SK-N-SH (cell line): ENCODE results near the gene CDH4. TPM values are rescaled to one million over a fixed set of nuclear protein-coding genes. Genes with fewer than 3 reads are reported as not detected.

Experiments used
- CTCF ChIA-PET: fragments of 300-600, 350-600 bp; formaldehyde crosslinking; extraction: SDS; loops from one replicate; lab custom pipeline; 2021; lab: Yijun Ruan, JAX
- POLR2A ChIA-PET: fragments of 350-600 bp; sonication (Branson Sonifier 250); formaldehyde crosslinking; extraction: SDS; loops from one replicate; lab custom pipeline; 2020; ENCODE audit warnings: antibody characterized with exemption, inconsistent platforms; lab: Yijun Ruan, JAX
- DNase-seq: peaks from one replicate; pipeline ENCODE4 v3.0.0; 2012
- H2AFZ ChIP-seq: fragments of 200-600 bp; sonication (generic); 2 replicates; pipeline ENCODE4 v1.8.1; 2016; ENCODE audit warnings: antibody characterized with exemption, mild to moderate bottlenecking, low read depth
- H3F3A ChIP-seq: fragments of 200-600 bp; sonication (generic); replicated peaks from 2 replicates; pipeline ENCODE3; 2016; ENCODE audit warnings: antibody characterized with exemption, mild to moderate bottlenecking; ENCODE audit not compliant: insufficient read depth
- H3K27ac ChIP-seq, 2 experiments: fragments of 200-500 bp in 1 of 2; fragments of 200-600 bp in 1 of 2; sonication (Bioruptor generic) in 1 of 2; sonication (generic), shearing (Covaris generic) in 1 of 2; 2 replicates each; pipeline versions ENCODE4 v1.5.1 to v1.6.1; 2014 to 2016; ENCODE audit warnings: low read depth in 2 of 2, inconsistent platforms in 1 of 2, low read length in 1 of 2, mild to moderate bottlenecking in 1 of 2, mixed read lengths in 1 of 2
- H3K27me3 ChIP-seq: fragments of 200-600 bp; sonication (generic), shearing (Covaris generic); 2 replicates; pipeline ENCODE4 v1.6.1; 2016; ENCODE audit warnings: mixed run types; ENCODE audit not compliant: insufficient read depth
- H3K36me3 ChIP-seq, 2 experiments: fragments of 200-500 bp in 1 of 2; fragments of 200-600 bp in 1 of 2; sonication (Bioruptor generic) in 1 of 2; sonication (generic) in 1 of 2; replicated peaks in 1 of 2; 2 replicates each; pipeline versions ENCODE3 to v1.5.1; 2014 to 2016; ENCODE audit warnings: low read length in 1 of 2, mild to moderate bottlenecking in 1 of 2; ENCODE audit not compliant: insufficient read depth in 2 of 2, control insufficient read depth in 1 of 2
- H3K4me1 ChIP-seq, 2 experiments: fragments of 200-500 bp in 1 of 2; fragments of 200-600 bp in 1 of 2; sonication (Bioruptor generic) in 1 of 2; sonication (generic), shearing (Covaris generic) in 1 of 2; 2 replicates each; pipeline versions ENCODE4 v1.5.1 to v1.6.1; 2014 to 2016; ENCODE audit warnings: low read depth in 1 of 2, low read length in 1 of 2, mixed run types in 1 of 2; ENCODE audit not compliant: insufficient read depth in 2 of 2, control insufficient read depth in 1 of 2
- H3K4me2 ChIP-seq: fragments of 200-600 bp; sonication (generic), shearing (Covaris generic); 2 replicates; pipeline ENCODE4 v1.6.1; 2017; ENCODE audit warnings: mixed run types
- H3K4me3 ChIP-seq, 2 experiments: fragments of 200-500 bp in 1 of 2; fragments of 200-600 bp in 1 of 2; sonication (Bioruptor generic) in 1 of 2; sonication (generic), shearing (Covaris generic) in 1 of 2; 2 replicates each; pipeline versions ENCODE4 v1.5.1 to v1.8.1; 2014 to 2016; ENCODE audit warnings: low read depth in 2 of 2, inconsistent platforms in 1 of 2, low read length in 1 of 2, mild to moderate bottlenecking in 1 of 2, mixed read lengths in 1 of 2, moderate library complexity in 1 of 2
- H3K79me2 ChIP-seq: fragments of 200-600 bp; sonication (generic); 2 replicates; pipeline ENCODE4 v1.8.1; 2017; ENCODE audit warnings: mild to moderate bottlenecking; ENCODE audit not compliant: insufficient read depth
- H3K9ac ChIP-seq: fragments of 200-600 bp; sonication (generic); 2 replicates; pipeline ENCODE4 v1.6.1; 2017; ENCODE audit warnings: mixed run types
- H3K9me2 ChIP-seq: fragments of 200-600 bp; sonication (generic); 2 replicates; pipeline ENCODE4 v1.6.1; 2017; ENCODE audit warnings: mixed run types
- H3K9me3 ChIP-seq: fragments of 200-600 bp; sonication (generic); 2 replicates; pipeline ENCODE4 v1.6.1; 2017; ENCODE audit warnings: mixed run types, mild to moderate bottlenecking, moderate library complexity
- H4K20me1 ChIP-seq: fragments of 200-600 bp; sonication (generic); 2 replicates; pipeline ENCODE4 v1.6.1; 2017; ENCODE audit warnings: mild to moderate bottlenecking, mixed run types; ENCODE audit not compliant: insufficient read depth
- EZH2phosphoT487 ChIP-seq: fragments of 200-600 bp; sonication (generic); IDR thresholded peaks from 2 replicates; pipeline ENCODE4 v1.6.1; 2017; ENCODE audit warnings: low read depth, mixed run types, mild to moderate bottlenecking, antibody characterized with exemption, moderate library complexity, borderline replicate concordance
- FOSL2 ChIP-seq: IDR thresholded peaks from 2 replicates; pipeline ENCODE4 v1.4.0; 2012; ENCODE audit warnings: low read depth, mild to moderate bottlenecking, moderate library complexity, borderline replicate concordance
- FOXM1 ChIP-seq: IDR thresholded peaks from 2 replicates; pipeline ENCODE4 v1.4.0; 2012; ENCODE audit warnings: low read depth, mild to moderate bottlenecking
- GATA2 ChIP-seq: sonication (generic); formaldehyde crosslinking; IDR thresholded peaks from 2 replicates; pipeline ENCODE4 v1.5.0; 2020; ENCODE audit warnings: mild to moderate bottlenecking, missing genetic modification reagents
- JUND ChIP-seq: IDR thresholded peaks from 2 replicates; pipeline ENCODE4 v1.4.0; 2012
- MEF2A ChIP-seq: IDR thresholded peaks from 2 replicates; pipeline ENCODE4 v1.4.0; 2012; ENCODE audit warnings: low read depth, borderline replicate concordance
- NFIC ChIP-seq: IDR thresholded peaks from 2 replicates; pipeline ENCODE4 v1.4.0; 2012; ENCODE audit warnings: borderline replicate concordance
- POLR2AphosphoS5 ChIP-seq: IDR thresholded peaks from 2 replicates; pipeline ENCODE4 v1.6.1; 2012; ENCODE audit warnings: low read depth, low read length
- RAD21 ChIP-seq: IDR thresholded peaks from 2 replicates; pipeline ENCODE4 v1.6.1; 2012; ENCODE audit warnings: mild to moderate bottlenecking, low read length
- RCOR1 ChIP-seq: fragments of 150-350 bp; IDR thresholded peaks from 2 replicates; pipeline ENCODE4 v1.6.1; 2017; ENCODE audit warnings: antibody characterized with exemption, low read length
- RXRA ChIP-seq: IDR thresholded peaks from 2 replicates; pipeline ENCODE4 v1.4.0; 2012; ENCODE audit warnings: low read depth, mild to moderate bottlenecking, borderline replicate concordance
- SIN3A ChIP-seq: IDR thresholded peaks from 2 replicates; pipeline ENCODE4 v1.6.1; 2012; ENCODE audit warnings: low read depth, mild to moderate bottlenecking, low read length, moderate library complexity, borderline replicate concordance
- SMC3 ChIP-seq: IDR thresholded peaks from 2 replicates; pipeline ENCODE4 v1.6.1; 2012; ENCODE audit warnings: low read depth, low read length, improper control_type of control experiment
- TEAD4 ChIP-seq: IDR thresholded peaks from 2 replicates; pipeline ENCODE4 v1.4.0; 2012; ENCODE audit warnings: mild to moderate bottlenecking, borderline replicate concordance; ENCODE audit not compliant: insufficient read depth
- WGBS: methylation state at CpG from one replicate; pipeline ENCODE4 v1.1.6; 2017; ENCODE audit warnings: low lambda C conversion rate; 5-methylcytosine and 5-hydroxymethylcytosine counted together
- polyA plus RNA-seq, 3 experiments: library from polyadenylated mRNA; depleted of rRNA; stranded (reverse); fragments of >200 nt; gene quantifications; 2 replicates each; pipeline ENCODE4 v1.2.3, GENCODE V29; 2012
- TF ChIP-seq, protein P1 (sequence below): IDR thresholded peaks from 2 replicates; pipeline ENCODE4 v1.4.0; 2012; ENCODE audit warnings: low read depth
- TF ChIP-seq, protein P2 (sequence below): IDR thresholded peaks from 2 replicates; pipeline ENCODE4 v1.4.0; 2012; ENCODE audit warnings: low read depth, borderline replicate concordance
- TF ChIP-seq, protein P3 (sequence below): fragments of 150-350 bp; IDR thresholded peaks from 2 replicates; pipeline ENCODE4 v1.6.1; 2016; ENCODE audit warnings: mild to moderate bottlenecking, low read depth, low read length
- TF ChIP-seq, protein P4 (sequence below): IDR thresholded peaks from 2 replicates; pipeline ENCODE4 v1.6.1; 2012; ENCODE audit warnings: mild to moderate bottlenecking, low read depth, low read length, moderate library complexity
- TF ChIP-seq, protein P5 (sequence below): IDR thresholded peaks from 2 replicates; pipeline ENCODE4 v1.4.0; 2012; ENCODE audit warnings: low read depth, borderline replicate concordance
- TF ChIP-seq, protein P6 (sequence below): fragments of 200-600 bp; sonication (generic); IDR thresholded peaks from 2 replicates; pipeline ENCODE4 v1.6.1; 2017; ENCODE audit warnings: antibody characterized with exemption, mild to moderate bottlenecking, moderate library complexity

CDH4 gene
- polyA plus RNA-seq, 1 of the 3 experiments (the other 2 are of a cell fraction) = not detected

DNA sequence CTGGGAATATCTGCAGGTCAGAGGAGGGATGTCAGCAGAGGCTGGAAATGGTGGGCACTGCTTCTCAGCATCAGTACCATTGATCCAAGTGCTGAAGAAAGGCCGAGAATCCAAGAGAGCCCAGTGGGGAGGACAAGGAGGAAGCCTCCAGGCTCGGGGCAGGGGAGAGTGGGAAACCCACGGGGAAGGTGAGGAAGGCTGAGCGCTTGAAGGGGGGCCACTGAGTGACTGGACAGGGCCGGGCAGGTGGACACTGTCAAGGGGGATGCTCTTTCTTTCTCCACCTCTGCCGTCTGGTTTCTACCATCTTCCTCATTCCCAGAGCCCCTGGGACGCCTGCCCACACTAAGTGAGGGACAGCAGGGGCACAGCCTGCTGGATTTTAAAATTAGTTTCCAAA is 335.0 kb downstream of the CDH4 start:
- H3K9me2 ChIP-seq = no peaks in the 10 kb centered on the region
- H4K20me1 ChIP-seq = no peaks in the 10 kb centered on the region
- POLR2A ChIA-PET = no interaction called here
- 36% methylated on average over 7 of the region's 7 CpGs for WGBS
- no peak overlapping the region for H3K4me3 ChIP-seq
- H2AFZ ChIP-seq = no peak overlapping the region
- no peak for DNase-seq
- no peaks in the 10 kb centered on the region for H3K79me2 ChIP-seq
- H3K27ac ChIP-seq = no peak overlapping the region
- H3K36me3 ChIP-seq = no peaks in the 10 kb centered on the region
- H3K9me3 ChIP-seq = no peaks in the 10 kb centered on the region
- H3K4me1 ChIP-seq = peaks cover 0 to 4% of the 10 kb centered on the region in 2 experiments; a peak in 1 of 4 replicates
- CTCF ChIA-PET = no interaction called here
- no peaks in the 10 kb centered on the region for H3K27me3 ChIP-seq
- H3F3A ChIP-seq = no peaks in the 10 kb centered on the region
- H3K4me2 ChIP-seq = no peak overlapping the region
- TF ChIP-seq, protein P1, sequence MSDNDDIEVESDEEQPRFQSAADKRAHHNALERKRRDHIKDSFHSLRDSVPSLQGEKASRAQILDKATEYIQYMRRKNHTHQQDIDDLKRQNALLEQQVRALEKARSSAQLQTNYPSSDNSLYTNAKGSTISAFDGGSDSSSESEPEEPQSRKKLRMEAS = no peak
- TF ChIP-seq, protein P2, sequence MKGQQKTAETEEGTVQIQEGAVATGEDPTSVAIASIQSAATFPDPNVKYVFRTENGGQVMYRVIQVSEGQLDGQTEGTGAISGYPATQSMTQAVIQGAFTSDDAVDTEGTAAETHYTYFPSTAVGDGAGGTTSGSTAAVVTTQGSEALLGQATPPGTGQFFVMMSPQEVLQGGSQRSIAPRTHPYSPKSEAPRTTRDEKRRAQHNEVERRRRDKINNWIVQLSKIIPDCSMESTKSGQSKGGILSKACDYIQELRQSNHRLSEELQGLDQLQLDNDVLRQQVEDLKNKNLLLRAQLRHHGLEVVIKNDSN = no peak
- TF ChIP-seq, protein P3, sequence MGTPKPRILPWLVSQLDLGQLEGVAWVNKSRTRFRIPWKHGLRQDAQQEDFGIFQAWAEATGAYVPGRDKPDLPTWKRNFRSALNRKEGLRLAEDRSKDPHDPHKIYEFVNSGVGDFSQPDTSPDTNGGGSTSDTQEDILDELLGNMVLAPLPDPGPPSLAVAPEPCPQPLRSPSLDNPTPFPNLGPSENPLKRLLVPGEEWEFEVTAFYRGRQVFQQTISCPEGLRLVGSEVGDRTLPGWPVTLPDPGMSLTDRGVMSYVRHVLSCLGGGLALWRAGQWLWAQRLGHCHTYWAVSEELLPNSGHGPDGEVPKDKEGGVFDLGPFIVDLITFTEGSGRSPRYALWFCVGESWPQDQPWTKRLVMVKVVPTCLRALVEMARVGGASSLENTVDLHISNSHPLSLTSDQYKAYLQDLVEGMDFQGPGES = no peak
- TF ChIP-seq FOSL2 (no peak), RXRA (no peak), EZH2phosphoT487 (no peak), MEF2A (no peak), NFIC (no peak), POLR2AphosphoS5 (no peak), RCOR1 (no peak), GATA2 (no peak), TEAD4 (no peak), SIN3A (no peak), SMC3 (no peak), RAD21 (no peak), FOXM1 (no peak), JUND (no peak)
- TF ChIP-seq, protein P4, sequence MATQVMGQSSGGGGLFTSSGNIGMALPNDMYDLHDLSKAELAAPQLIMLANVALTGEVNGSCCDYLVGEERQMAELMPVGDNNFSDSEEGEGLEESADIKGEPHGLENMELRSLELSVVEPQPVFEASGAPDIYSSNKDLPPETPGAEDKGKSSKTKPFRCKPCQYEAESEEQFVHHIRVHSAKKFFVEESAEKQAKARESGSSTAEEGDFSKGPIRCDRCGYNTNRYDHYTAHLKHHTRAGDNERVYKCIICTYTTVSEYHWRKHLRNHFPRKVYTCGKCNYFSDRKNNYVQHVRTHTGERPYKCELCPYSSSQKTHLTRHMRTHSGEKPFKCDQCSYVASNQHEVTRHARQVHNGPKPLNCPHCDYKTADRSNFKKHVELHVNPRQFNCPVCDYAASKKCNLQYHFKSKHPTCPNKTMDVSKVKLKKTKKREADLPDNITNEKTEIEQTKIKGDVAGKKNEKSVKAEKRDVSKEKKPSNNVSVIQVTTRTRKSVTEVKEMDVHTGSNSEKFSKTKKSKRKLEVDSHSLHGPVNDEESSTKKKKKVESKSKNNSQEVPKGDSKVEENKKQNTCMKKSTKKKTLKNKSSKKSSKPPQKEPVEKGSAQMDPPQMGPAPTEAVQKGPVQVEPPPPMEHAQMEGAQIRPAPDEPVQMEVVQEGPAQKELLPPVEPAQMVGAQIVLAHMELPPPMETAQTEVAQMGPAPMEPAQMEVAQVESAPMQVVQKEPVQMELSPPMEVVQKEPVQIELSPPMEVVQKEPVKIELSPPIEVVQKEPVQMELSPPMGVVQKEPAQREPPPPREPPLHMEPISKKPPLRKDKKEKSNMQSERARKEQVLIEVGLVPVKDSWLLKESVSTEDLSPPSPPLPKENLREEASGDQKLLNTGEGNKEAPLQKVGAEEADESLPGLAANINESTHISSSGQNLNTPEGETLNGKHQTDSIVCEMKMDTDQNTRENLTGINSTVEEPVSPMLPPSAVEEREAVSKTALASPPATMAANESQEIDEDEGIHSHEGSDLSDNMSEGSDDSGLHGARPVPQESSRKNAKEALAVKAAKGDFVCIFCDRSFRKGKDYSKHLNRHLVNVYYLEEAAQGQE = no peak
- TF ChIP-seq, protein P5, sequence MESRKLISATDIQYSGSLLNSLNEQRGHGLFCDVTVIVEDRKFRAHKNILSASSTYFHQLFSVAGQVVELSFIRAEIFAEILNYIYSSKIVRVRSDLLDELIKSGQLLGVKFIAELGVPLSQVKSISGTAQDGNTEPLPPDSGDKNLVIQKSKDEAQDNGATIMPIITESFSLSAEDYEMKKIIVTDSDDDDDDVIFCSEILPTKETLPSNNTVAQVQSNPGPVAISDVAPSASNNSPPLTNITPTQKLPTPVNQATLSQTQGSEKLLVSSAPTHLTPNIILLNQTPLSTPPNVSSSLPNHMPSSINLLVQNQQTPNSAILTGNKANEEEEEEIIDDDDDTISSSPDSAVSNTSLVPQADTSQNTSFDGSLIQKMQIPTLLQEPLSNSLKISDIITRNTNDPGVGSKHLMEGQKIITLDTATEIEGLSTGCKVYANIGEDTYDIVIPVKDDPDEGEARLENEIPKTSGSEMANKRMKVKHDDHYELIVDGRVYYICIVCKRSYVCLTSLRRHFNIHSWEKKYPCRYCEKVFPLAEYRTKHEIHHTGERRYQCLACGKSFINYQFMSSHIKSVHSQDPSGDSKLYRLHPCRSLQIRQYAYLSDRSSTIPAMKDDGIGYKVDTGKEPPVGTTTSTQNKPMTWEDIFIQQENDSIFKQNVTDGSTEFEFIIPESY = no peak
- TF ChIP-seq, protein P6, sequence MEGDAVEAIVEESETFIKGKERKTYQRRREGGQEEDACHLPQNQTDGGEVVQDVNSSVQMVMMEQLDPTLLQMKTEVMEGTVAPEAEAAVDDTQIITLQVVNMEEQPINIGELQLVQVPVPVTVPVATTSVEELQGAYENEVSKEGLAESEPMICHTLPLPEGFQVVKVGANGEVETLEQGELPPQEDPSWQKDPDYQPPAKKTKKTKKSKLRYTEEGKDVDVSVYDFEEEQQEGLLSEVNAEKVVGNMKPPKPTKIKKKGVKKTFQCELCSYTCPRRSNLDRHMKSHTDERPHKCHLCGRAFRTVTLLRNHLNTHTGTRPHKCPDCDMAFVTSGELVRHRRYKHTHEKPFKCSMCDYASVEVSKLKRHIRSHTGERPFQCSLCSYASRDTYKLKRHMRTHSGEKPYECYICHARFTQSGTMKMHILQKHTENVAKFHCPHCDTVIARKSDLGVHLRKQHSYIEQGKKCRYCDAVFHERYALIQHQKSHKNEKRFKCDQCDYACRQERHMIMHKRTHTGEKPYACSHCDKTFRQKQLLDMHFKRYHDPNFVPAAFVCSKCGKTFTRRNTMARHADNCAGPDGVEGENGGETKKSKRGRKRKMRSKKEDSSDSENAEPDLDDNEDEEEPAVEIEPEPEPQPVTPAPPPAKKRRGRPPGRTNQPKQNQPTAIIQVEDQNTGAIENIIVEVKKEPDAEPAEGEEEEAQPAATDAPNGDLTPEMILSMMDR = no peak
- H3K9ac ChIP-seq = no peak overlapping the region
